ENCODE results near the gene PLD5.
"Not testable (repeated sequence)": the region's sequence is repeated elsewhere in the genome, so short reads cannot be mapped to it uniquely, and the experiment has no call there.

PLD5 gene

GRCh38 chr1:242058181-242058580, 466.3 kb downstream of the PLD5 start:
- DNase-seq (ENCODE audit: low spot score), result not testable (repeated sequence)

GRCh38 chr1:242057745-242058115, 466.8 kb downstream of the PLD5 start:
- DNase-seq (ENCODE audit: low spot score), result no peak

GRCh38 chr1:242056988-242057744, 467.3 kb downstream of the PLD5 start:
- no peak for DNase-seq (ENCODE audit: low spot score)

GRCh38 chr1:242055749-242056320, 468.7 kb downstream of the PLD5 start:
- no peak for DNase-seq (ENCODE audit: low spot score)

- DNase-seq (ENCODE audit: low spot score), result no peak
These were observed 481.3 kb downstream of the PLD5 start for GRCh38 chr1:242043165-242043564.

- no peak for DNase-seq (ENCODE audit: low spot score)
These were observed 490.1 kb downstream of the PLD5 start for GRCh38 chr1:242034392-242034791.

- DNase-seq (ENCODE audit: low spot score), result no peak
These were observed 491.1 kb downstream of the PLD5 start for GRCh38 chr1:242033447-242033846.

Data from GM03348 (cell line).